CD8-positive, alpha-beta memory T cell (primary cell): ENCODE data around the gene FECH. TPM values are rescaled to one million over a fixed set of nuclear protein-coding genes. Genes with fewer than 3 reads are reported as not detected.

Source experiments
- polyA plus RNA-seq: library from polyadenylated mRNA; unstranded; fragments of 300-500 nt; fragmentation: Illumina TruSeq; gene quantifications from one replicate; pipeline ENCODE4 v1.2.3, GENCODE V29; 2021
- total RNA-seq, 2 experiments: library from RNA; stranded (reverse); gene quantifications; one replicate each; pipeline ENCODE4 v1.2.3, GENCODE V29; 2021

FECH gene
- total and polyA plus RNA-seq, 3 experiments from 2014 or later = 22.0 to 34.9 (median 31.5) TPM

Other genes starting within 250 kb of the FECH start
- not detected for gene ST8SIA3, start 234.1 kb downstream of the FECH start, total RNA-seq
- not detected for gene ST8SIA3, start 234.1 kb downstream of the FECH start, polyA plus RNA-seq
- gene ONECUT2, start 151.3 kb downstream of the FECH start, total RNA-seq = not detected
- not detected for gene ONECUT2, start 151.3 kb downstream of the FECH start, polyA plus RNA-seq
- gene NARS1, start 35.1 kb upstream of the FECH start, total RNA-seq = 100 to 1,000 TPM; 113 to 115 TPM
- 60.3 TPM for gene NARS1, start 35.1 kb upstream of the FECH start, polyA plus RNA-seq
- not detected for gene ATP8B1, start 216.6 kb upstream of the FECH start, total RNA-seq
- not detected for gene ATP8B1, start 216.6 kb upstream of the FECH start, polyA plus RNA-seq